Urinary bladder (tissue), 4 donors: ENCODE data around the gene CDKN2AIP. TPM values are rescaled to one million over a fixed set of nuclear protein-coding genes. Genes with fewer than 3 reads are reported as not detected.
"Not testable (repeated sequence)": the region's sequence is repeated elsewhere in the genome, so short reads cannot be mapped to it uniquely, and the experiment has no call there.

Experiments used
- DNase-seq: peaks from one replicate; pipeline ENCODE4 v3.0.0-alpha.2; 2015; ENCODE audit errors: extremely low spot score
- H3K27ac ChIP-seq: one replicate; pipeline ENCODE4 v1.5.1; 2013; ENCODE audit warnings: low read depth, mild to moderate bottlenecking, moderate library complexity
- H3K36me3 ChIP-seq: one replicate; pipeline ENCODE4 v1.6.1; 2013; ENCODE audit warnings: mild to moderate bottlenecking, moderate library complexity; ENCODE audit not compliant: insufficient read depth
- H3K4me1 ChIP-seq: one replicate; pipeline ENCODE4 v1.6.1; 2013; ENCODE audit warnings: mild to moderate bottlenecking, moderate library complexity; ENCODE audit not compliant: insufficient read depth
- H3K4me3 ChIP-seq: one replicate; pipeline ENCODE4 v1.5.1; 2013; ENCODE audit warnings: low read depth, low read length
- WGBS: extraction: QIAGEN DNeasy Blood & Tissue Kit; methylation state at CpG from one replicate; pipeline ENCODE4 v1.1.7; 2013; 5-methylcytosine and 5-hydroxymethylcytosine counted together
- polyA plus RNA-seq: library from polyadenylated mRNA; stranded (reverse); fragments of 200-250 nt; gene quantifications from one replicate; pipeline ENCODE4 v1.2.3, GENCODE V29; 2013
- total RNA-seq: library from RNA; depleted of rRNA; stranded (reverse); fragments of >200 nt; gene quantifications from one replicate; pipeline ENCODE4 v1.2.3, GENCODE V29; 2014
- donor health status: healthy with polysubstance abuse.
- donor health status: healthy.

The CDKN2AIP gene
- total and polyA plus RNA-seq, 2 donors, result 19.1 to 19.6 TPM

DNA sequence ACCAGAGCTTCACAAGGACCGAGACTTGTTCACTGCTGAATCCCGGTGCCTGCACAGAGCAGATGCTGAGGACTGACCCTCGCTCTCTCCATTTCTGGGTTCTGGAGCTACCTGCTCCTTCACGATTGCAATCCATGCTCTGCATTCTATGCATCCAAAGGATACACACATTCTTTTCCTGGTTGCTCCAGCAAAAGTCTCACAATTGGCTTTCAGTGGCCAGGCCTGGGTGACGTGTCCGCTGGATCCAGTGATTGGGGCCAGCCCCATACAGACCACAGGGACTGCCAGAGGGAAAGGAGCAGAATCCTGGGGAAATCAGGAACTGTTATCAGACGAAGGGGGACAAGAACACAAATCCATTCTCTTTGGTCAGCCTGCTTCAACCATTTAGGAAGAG, 14.9 kb upstream of the CDKN2AIP start:
- Histone ChIP-seq H3K27ac (no peak overlapping the region), H3K4me1 (no peaks in the 10 kb centered on the region), H3K36me3 (no peaks in the 10 kb centered on the region), H3K4me3 (no peak overlapping the region)
- WGBS, result 90% methylated on average over 7 of the region's 7 CpGs
- no peak for DNase-seq

DNA sequence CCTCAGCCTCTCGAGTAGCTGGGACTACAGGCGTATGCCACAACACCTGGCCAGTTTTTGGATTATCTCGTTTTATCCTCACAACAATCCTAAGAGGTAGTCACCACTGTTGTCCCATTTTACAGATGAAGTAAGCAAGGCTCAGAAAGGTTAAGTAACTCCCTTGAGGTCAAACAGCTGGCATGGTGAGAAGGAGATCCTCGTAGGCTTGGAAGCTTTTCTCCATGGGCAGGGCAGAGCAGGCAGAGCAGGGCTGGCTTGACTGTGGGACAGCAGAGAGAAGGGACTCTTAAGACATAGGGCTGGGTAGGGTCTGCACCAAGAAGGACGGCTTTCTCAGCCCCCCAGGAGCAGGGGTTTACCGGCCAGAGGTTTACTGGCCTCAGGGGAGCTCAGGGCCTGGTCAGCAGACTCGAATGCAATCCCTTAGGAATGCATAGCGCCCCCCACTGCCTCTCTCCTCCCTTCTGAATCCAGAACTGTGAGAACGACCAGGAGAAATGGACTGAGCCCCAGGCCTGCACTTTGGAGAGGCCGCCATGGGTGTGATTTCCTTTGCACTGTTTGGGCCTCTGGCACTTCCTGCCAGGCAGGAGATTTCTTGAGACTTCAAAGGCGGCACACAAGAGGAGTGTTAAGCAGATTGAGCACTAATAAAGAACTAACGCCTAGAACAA, 14.0 kb upstream of the CDKN2AIP start:
- DNase-seq, result no peak
- WGBS, result 58% methylated on average over 12 of the region's 12 CpGs
- no peaks in the 10 kb centered on the region for H3K4me1 ChIP-seq
- no peaks in the 10 kb centered on the region for H3K36me3 ChIP-seq
- H3K27ac ChIP-seq, result no peak overlapping the region
- H3K4me3 ChIP-seq, result no peak overlapping the region

- 48% methylated on average over 3 of the region's 3 CpGs for WGBS
- H3K4me1 ChIP-seq, result no peaks in the 10 kb centered on the region
- no peaks in the 10 kb centered on the region for H3K36me3 ChIP-seq
- H3K27ac ChIP-seq, result no peak overlapping the region
- no peak for DNase-seq
- H3K4me3 ChIP-seq, result no peak overlapping the region
Observed at GRCh38 chr4:183430994-183431347, 13.5 kb upstream of the CDKN2AIP start.

GRCh38 chr4:183431614-183432013, 12.8 kb upstream of the CDKN2AIP start:
- Histone ChIP-seq H3K4me3 (no peak overlapping the region), H3K27ac (no peak overlapping the region), H3K4me1 (no peaks in the 10 kb centered on the region), H3K36me3 (no peaks in the 10 kb centered on the region)
- no peak for DNase-seq
- 87% methylated on average over 9 of the region's 9 CpGs for WGBS

DNA sequence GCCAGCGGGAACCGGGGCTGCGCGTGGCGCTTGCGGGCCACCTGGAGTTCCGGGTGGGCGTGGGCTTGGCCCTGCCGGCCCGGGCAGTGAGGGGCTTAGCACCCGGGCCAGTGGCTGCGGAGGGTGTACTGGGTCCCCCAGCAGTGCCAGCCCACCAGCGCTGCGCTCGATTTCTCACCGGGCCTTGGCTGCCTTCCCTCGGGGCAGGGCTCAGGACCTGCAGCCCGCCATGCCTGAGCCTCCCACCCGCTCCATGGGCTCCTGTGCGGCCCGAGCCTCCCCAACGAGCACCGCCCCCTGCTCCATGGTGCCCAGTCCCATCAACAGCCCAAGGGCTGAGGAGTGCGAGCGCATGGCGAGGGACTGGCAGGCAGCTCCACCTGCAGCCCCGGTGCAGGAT, 11.3 kb upstream of the CDKN2AIP start:
- H3K4me3 ChIP-seq, H3K36me3 ChIP-seq, H3K4me1 ChIP-seq, DNase-seq, H3K27ac ChIP-seq: not testable (repeated sequence)
- WGBS, result 89% methylated on average over 27 of the region's 27 CpGs

DNA sequence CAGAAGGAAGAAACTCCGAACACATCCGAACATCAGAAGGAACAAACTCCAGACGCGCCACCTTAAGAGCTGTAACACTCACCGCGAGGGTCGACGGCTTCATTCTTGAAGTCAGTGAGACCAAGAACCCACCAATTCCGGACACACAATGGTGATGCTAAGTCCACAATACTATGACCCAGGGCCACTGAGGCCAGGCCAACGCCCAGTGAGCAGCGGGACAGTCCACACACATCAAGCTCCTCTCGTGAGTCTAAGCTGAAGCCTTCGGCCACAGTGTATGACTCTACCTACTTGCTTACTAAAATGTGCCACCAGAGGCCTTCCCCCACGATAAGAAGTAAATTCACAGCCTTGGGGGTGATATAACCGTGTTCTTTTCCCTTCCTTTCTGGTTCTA, 10.2 kb upstream of the CDKN2AIP start:
- H3K36me3 ChIP-seq, result no peaks in the 10 kb centered on the region
- 89% methylated on average over 15 of the region's 15 CpGs for WGBS
- H3K4me3 ChIP-seq, result no peak overlapping the region
- H3K4me1 ChIP-seq, result no peaks in the 10 kb centered on the region
- no peak for DNase-seq
- no peak overlapping the region for H3K27ac ChIP-seq

DNA sequence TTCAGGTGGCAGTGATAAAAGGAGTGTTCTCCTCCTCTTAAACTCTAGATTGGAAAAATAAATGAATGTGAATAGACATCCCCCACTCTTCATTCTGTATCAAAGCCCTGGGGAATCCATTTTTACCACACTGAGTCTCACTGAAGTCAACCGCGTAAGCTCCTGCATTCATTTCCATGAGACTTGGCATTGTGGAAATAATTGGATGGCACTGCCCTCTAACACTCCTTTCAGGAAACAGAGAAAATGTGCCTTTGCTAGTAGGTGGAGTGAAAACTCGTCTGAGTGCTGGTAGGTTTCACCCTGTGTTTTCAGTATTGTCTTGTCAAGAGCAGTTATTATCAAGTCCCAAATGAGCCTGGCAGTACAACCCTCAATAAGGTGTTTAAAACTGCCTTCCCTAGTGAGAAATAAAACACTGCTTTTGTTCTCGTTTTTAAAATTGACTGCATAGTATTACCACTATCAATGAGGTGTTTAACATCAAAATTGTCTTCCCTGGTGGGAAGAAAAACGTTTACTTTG, 9.7 kb upstream of the CDKN2AIP start:
- H3K4me3 ChIP-seq, result no peak overlapping the region
- no peaks in the 10 kb centered on the region for H3K36me3 ChIP-seq
- WGBS, result 56% methylated on average over 5 of the region's 5 CpGs
- no peak overlapping the region for H3K27ac ChIP-seq
- no peaks in the 10 kb centered on the region for H3K4me1 ChIP-seq
- DNase-seq, result no peak

- H3K4me1 ChIP-seq, result no peaks in the 10 kb centered on the region
- no peak overlapping the region for H3K27ac ChIP-seq
- DNase-seq, result no peak
- WGBS, result 58% methylated on average over 5 of the region's 5 CpGs
- no peaks in the 10 kb centered on the region for H3K36me3 ChIP-seq
- H3K4me3 ChIP-seq, result no peak overlapping the region
Observed at GRCh38 chr4:183435803-183436202, 8.6 kb upstream of the CDKN2AIP start.

DNA sequence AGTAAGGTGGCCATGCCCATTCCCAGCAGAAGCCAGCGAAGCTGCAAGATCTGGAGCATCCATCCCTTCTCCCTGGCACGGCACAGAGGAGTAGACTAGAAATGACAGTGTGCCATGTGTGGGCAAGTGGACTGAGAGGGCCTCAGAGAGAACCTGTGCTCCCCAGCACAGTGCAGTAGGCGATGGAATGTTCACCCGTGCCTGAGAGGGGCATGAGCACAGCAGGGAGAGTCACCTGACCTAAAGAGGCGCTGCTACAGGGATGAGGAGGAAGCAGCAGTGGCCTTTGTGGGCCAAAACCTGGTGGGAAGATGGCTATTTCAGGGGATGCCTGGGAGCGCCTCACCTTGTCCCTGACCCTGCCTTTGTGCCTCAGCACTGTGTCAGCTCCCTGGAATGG, 8.0 kb upstream of the CDKN2AIP start:
- H3K27ac ChIP-seq, result no peak overlapping the region
- no peaks in the 10 kb centered on the region for H3K4me1 ChIP-seq
- DNase-seq, result no peak
- H3K36me3 ChIP-seq, result no peaks in the 10 kb centered on the region
- WGBS, result 73% methylated on average over 6 of the region's 6 CpGs
- H3K4me3 ChIP-seq, result no peak overlapping the region

DNA sequence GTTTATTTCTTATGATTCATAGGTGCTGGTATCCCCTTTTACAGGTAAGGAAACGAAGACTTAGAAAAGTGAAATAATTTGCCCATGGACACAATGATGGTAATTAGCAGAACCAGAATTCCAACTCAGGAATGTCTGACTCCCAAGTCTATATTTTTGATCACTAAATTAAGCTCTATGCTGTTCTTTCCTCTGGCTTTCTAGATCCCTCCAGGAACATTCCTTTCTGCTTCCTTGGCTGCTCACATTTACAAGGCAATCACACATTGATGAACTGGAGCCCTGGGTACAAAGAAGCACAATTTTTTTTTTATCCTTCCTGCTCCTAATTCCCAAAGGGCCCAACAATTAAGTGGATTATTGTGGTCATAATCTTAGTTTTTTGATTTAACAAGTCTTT, 7.0 kb upstream of the CDKN2AIP start:
- DNase-seq, result no peak
- no peak overlapping the region for H3K27ac ChIP-seq
- 89% methylated on average over 1 of the region's 1 CpG for WGBS
- no peaks in the 10 kb centered on the region for H3K36me3 ChIP-seq
- H3K4me1 ChIP-seq, result no peaks in the 10 kb centered on the region
- H3K4me3 ChIP-seq, result no peak overlapping the region

- Histone ChIP-seq H3K36me3 (no peaks in the 10 kb centered on the region), H3K27ac (no peak overlapping the region), H3K4me1 (no peaks in the 10 kb centered on the region), H3K4me3 (no peak overlapping the region)
- peak; percentile 42 for DNase-seq
- 74% methylated on average over 7 of the region's 7 CpGs for WGBS
Observed at GRCh38 chr4:183438458-183439113, 5.8 kb upstream of the CDKN2AIP start.

- Histone ChIP-seq H3K4me1 (peaks cover 2% of the 10 kb centered on the region), H3K4me3 (no peak overlapping the region), H3K36me3 (no peaks in the 10 kb centered on the region), H3K27ac (no peak overlapping the region)
- WGBS, result 27% methylated on average over 1 of the region's 1 CpG
- DNase-seq, result no peak
Observed at GRCh38 chr4:183441276-183441675, 3.2 kb upstream of the CDKN2AIP start.

GRCh38 chr4:183443655-183444213, 702 bp upstream of the CDKN2AIP start:
- WGBS, result under 1% methylated on average over 30 of the region's 30 CpGs

DNA sequence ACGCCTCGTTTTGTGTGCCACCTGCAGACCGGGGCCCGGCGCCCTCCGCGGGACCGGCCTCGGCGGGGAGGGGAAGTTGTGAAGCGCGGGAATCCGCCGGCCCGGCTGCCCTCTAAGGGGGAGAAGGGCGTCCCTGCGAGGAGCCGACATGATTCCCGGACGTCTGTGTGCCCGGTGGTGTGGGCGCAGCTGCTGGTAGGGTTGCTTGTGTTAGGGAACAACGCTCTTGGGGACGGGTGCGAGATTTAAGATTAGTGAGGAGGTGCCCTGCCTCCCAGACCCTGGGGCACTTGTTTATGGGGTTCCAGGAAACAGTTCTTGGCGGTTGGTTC, 627 bp downstream of the CDKN2AIP start:
- Histone ChIP-seq H3K4me3 (peak overlapping the region; percentile 84), H3K4me1 (peaks cover 2% of the 10 kb centered on the region), H3K36me3 (peaks cover 4% of the 10 kb centered on the region), H3K27ac (peak overlapping the region; percentile 95)
- DNase-seq, result no peak
- under 1% methylated on average over 26 of the region's 26 CpGs for WGBS

More at GRCh38 chr4:183443655-183444213, 702 bp upstream of the CDKN2AIP start:
- Histone ChIP-seq H3K36me3 (peaks cover 4% of the 10 kb centered on the region), H3K27ac (peak overlapping the region; percentile 95), H3K4me3 (peak overlapping the region; percentile 84), H3K4me1 (peaks cover 2% of the 10 kb centered on the region)
- DNase-seq, result peak; percentile 35
